Gastroesophageal sphincter (tissue), 3 donors: ENCODE data around the gene GZMM.

ENCODE experiments used
- CTCF ChIP-seq, 4 experiments: fragments of 200-600 bp in 2 of 4; fragments of 450-650 bp in 2 of 4; sonication (generic) in 1 of 4; IDR thresholded peaks; one replicate each; pipeline ENCODE4 v1.5.1; 2017 to 2019; ENCODE audit warnings: antibody characterized with exemption in 4 of 4, mild to moderate bottlenecking in 2 of 4, moderate library complexity in 2 of 4
- EP300 ChIP-seq: sonication (generic); formaldehyde crosslinking; IDR thresholded peaks from one replicate; pipeline ENCODE4 v1.6.1; 2017; ENCODE audit warnings: antibody characterized with exemption, mild to moderate bottlenecking
- POLR2A ChIP-seq, 2 donors: fragments of 450-650 bp; IDR thresholded peaks; one replicate each; pipeline ENCODE4 v1.6.1; 2017; ENCODE audit warnings: antibody characterized with exemption in 2 of 2, mild to moderate bottlenecking in 2 of 2, moderate library complexity in 1 of 2
- POLR2AphosphoS5 ChIP-seq: sonication (generic); formaldehyde crosslinking; IDR thresholded peaks from one replicate; pipeline ENCODE4 v1.6.1; 2017; ENCODE audit warnings: antibody characterized with exemption

GRCh38 chr19:539429-540030 lies 4.3 kb upstream of the GZMM start:
- TF ChIP-seq CTCF (IDR thresholded peaks at IDR 0.05) (no peak), POLR2AphosphoS5 (no peak), POLR2A (IDR thresholded peaks at IDR 0.05) (no peak), EP300 (no peak)
